HEK293T (cell line): ENCODE measurements around the gene PRDM4.

Experiments
- BHLHE40 ChIP-seq: fragments of 450-650 bp; IDR thresholded peaks from 2 replicates; pipeline ENCODE4 v1.6.1; 2016; ENCODE audit warnings: mild to moderate bottlenecking, moderate library complexity, borderline replicate concordance
- CTBP1 ChIP-seq: fragments of 450-650 bp; IDR thresholded peaks from 2 replicates; pipeline ENCODE4 v1.6.1; 2016; ENCODE audit warnings: borderline replicate concordance
- ELF4 ChIP-seq: fragments of 450-650 bp; IDR thresholded peaks from 2 replicates; pipeline ENCODE4 v1.6.1; 2017; ENCODE audit warnings: antibody characterized with exemption
- FOXM1 ChIP-seq: fragments of 450-650 bp; IDR thresholded peaks from 2 replicates; pipeline ENCODE4 v1.6.1; 2017; ENCODE audit warnings: mild to moderate bottlenecking, borderline replicate concordance
- HDGF ChIP-seq: fragments of 450-650 bp; IDR thresholded peaks from 2 replicates; pipeline ENCODE4 v1.6.1; 2017; ENCODE audit warnings: antibody characterized with exemption, borderline replicate concordance
- NFRKB ChIP-seq: fragments of 450-650 bp; IDR thresholded peaks from 2 replicates; pipeline ENCODE4 v1.6.1; 2016; ENCODE audit warnings: mild to moderate bottlenecking, moderate library complexity
- ZNF384 ChIP-seq: fragments of 450-650 bp; IDR thresholded peaks from 2 replicates; pipeline ENCODE4 v1.6.1; 2016

GRCh38 chr12:107762874-107763273, 1.9 kb upstream of the PRDM4 start:
- TF ChIP-seq HDGF: no peak
- TF ChIP-seq ELF4: no peak
- no peak for TF ChIP-seq FOXM1
- no peak for TF ChIP-seq CTBP1
- no peak for TF ChIP-seq BHLHE40
- TF ChIP-seq NFRKB: no peak
- TF ChIP-seq ZNF384: no peak
